NCI-H226 (cell line): Measurements from ENCODE around the gene CD46.

Experiments used
- DNase-seq: peaks from one replicate; pipeline ENCODE4 v3.0.0-alpha.2; 2015

The CD46 gene

DNA sequence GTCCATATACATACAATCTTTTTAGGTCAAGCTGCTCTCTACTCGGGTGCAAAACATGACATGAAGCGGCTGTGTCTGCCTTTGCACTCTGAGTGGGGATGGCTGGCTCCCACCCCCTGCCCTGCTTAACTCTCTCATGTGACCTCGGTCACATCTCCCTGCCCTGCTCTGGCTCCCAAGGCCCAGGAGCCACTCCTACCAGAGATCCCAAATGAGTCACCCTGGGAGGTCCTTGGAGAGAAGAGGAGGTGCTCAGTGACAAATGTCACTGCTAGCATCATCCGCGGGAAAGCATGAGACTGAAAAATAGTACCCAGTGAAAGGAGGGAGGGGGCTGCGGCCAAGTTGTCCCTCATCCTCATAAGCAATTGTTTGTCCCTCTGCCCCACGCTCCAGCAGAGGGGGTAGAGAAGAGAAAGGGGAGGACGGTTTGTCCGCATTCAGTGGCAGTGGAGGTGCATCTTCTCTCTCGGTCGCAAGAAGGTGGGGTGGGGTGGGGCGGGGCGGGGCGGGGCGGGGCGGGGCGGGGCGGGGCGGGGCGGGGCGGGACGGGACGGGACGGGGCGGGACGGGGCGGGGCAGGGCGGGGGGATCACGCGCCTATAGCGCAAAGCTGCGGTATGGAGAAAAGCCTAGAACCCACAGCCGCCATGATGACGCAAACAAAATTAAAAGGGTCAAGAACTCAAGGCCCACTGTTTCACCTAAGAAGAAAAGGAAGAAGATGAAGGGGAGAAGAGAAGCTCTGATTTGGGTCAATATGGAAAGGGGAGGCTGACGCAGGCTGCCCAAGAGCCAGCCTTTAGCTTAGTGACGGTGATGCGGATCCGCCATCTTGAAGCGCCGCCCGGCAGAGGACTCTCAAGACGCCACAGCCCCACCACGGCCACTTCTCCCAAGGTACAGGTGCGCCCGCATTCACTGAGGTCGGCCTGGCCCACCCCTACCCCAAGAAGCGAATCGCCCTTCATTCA lies 66.2 kb downstream of the CD46 start:
- DNase-seq = no peak

DNA sequence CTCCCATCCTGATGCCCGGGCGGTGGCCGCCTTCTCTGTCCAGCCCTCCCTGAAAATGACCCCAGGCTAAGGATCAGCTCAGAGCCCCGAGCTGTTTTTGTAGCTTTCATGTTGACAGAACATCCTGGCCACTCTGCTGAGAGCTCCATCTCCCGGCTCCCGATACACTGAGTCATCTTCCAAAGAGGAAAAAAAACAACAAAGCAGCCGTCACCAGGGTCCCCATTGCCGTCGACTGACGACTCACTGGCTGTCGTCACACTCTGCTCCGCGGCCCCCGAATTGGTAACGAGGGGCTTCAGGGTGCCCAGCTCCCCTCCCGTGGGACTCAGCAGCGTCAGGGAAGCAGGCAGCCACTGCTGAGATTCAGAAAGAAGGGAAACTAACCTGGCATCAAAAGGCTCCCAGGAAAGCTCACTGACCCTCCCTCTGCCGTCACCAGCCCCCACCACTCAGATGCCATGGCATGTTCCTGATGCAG lies 67.2 kb downstream of the CD46 start:
- no peak for DNase-seq

DNA sequence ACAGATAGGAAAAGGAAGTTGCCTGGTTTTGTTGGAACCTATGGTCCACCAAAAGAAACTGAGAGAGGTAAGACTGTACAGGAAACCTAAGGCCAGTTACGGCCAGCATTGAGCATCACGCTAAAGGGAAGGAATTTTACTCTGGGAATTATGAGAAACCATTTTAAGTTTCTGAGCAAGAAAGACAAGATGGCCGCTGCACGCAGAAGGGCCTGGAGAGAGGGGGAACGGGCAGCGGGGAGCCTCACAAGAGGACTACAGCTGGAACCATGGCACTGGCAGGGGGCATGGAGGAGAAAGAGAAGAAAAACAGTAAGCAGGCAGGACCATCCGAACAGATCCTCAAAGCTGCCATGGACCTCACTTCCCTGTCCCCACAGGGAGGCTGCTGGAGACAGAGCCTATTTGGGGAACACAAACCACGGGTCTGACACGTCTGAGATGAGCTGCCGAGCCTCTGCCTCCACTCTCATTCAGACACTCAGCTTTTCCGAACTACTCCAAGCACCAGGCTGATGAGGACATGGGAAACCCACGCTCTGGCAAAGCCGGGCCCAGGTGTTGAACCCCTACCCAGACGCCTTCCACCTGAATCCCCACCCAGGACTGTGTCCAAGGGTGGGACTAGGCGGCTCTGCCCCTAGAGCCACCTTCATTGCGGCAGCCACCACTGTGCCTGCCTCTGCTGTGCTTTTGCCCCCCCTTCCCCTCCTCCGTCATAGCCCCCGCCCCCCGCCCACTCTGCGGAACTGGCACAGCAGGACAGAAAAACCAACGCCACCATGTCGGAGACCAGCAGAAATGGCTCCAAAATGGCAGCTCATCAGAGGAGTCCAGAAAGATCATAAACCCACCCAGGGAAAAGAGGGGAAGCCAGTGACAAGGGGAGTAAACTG lies 69.0 kb downstream of the CD46 start:
- no peak for DNase-seq

DNA sequence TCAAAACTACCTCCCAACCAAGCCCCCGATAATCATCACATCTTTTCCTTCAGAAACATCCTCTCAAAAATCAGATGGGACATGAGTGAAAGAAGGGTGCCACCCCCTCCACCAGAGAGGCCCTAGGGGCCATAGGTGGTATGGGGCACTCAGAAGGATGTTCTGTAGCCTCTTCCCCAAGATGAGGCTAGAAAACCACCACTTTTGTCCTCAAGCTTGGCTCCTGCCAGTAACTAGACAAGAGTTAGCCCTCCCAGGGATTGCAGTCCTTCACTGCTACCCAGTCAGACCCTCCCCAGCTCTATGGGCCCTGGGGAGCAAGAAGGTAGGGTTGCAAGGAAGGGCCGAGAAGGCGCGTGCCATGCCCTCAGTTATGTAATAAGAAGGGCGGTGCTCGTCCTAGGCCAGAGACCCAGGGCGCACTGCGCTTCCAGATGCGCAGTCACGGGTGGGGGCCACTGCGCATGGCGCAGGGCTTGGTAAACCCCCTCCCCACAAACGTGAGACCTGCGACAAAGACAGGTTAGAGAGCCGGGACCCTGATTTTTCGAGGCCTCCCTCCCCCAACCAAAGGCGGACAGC lies 69.7 kb downstream of the CD46 start:
- DNase-seq = no peak

DNA sequence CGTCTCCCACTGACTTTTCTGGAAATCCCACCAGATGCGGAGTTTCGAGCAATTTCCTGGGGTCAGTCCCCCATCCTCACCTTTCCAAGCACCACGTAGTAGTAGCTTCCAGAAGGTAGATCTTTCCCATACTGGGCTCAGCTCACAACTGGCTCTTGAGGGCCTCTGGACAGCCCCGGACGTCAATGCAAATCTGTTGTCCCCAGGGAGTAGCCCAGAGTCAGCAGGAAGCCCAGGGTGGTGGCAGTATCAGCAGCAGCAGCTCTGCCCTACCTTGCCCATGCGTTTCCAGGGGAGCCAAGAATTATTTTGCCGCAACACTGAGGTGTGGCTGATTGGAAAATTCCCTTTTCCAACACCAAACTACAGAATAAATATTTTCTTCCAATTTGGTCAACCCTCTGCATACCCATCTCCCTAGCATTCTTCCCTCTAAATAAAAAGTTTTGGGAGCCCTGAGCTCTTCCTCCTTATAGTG lies 70.3 kb downstream of the CD46 start:
- DNase-seq = no peak

DNA sequence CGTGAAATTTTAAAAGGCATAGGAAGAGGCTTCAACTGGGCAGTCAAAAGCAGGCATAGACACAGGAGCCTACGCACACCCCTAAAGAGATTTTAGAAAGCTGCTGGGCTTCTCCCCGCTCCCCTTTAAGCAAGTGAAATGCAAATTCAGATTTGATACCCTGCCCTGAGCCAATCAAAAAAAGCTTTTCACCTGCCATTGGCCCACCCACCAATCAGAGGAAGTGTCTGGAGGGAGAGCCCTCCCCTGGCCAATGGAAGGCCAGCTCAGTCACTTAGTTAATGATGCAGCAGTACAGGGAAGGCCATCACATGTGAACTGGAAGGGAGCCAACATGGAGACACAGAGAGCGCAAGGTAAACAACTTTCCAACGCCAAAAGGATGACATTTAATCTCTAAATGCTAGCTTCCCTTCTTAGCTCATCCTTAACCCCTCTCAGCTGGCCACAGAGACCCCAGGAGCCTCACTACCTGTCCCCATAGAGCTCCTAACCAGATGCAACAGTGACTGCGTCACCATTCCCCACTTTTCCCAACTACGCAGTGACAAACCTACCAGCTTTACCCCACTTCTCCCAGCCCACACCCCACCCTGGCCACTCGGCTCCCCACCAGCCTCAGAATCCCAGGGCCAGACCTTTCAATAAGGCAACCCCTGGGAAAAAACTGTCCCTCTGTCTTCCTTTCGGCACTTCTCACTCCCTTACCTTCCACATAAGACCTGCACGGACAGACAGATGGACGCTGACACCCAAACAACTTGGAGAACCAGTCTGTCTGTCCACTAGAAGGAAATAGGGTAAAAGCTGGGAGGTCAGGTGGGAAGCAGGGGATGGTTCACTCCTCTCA lies 71.0 kb downstream of the CD46 start:
- DNase-seq = peak; percentile 64

DNA sequence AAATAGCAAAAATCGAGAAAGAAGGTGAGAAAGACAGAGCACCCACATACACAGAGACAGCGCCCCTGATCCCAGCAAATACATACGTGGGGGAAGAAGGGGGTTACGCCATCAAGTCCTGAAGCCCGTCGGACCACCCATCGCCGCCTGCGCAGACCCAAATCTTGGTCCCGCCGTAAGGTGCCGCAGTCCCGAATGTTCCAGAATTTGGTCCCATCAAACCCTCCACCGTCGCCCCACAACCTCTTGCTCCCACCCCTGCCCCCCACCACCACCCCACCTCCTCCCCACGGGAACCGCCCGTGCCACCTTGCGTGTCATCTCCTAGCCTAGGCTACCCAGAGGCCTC lies 71.7 kb downstream of the CD46 start:
- no peak for DNase-seq

DNA sequence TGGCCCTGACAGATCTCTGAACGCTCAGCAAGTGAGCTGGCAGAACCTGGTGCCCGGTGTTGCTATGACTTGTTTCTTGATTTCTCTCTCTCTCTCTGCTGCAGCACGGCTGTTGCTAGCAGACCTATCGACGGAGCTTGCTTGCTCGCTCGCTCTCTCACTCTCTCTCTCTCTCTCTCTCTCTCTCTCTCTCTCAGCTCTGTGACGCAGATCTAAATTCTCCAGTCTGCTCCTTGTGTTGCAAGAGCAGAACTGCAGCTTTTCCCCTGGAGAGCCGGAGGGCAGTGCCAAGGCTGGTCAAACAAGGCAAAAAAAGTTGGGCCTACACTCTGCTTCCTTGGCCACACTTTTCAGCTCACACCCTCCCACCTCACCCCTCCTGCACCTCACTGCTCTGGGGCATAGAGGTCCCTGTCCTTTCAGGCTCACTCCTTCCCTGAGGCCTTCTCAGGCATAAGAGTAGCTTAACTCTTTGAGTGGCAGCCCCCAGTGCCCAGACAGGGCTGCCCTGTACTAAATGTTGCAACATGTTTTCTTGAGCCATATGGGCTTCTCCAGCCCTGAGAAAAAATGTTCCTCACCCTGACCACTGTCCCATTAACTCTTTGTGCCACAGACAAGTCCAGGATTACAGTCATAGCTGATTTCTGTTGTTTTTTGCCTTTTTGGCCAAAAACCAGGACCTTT lies 72.2 kb downstream of the CD46 start:
- peak; percentile 95 for DNase-seq

DNA sequence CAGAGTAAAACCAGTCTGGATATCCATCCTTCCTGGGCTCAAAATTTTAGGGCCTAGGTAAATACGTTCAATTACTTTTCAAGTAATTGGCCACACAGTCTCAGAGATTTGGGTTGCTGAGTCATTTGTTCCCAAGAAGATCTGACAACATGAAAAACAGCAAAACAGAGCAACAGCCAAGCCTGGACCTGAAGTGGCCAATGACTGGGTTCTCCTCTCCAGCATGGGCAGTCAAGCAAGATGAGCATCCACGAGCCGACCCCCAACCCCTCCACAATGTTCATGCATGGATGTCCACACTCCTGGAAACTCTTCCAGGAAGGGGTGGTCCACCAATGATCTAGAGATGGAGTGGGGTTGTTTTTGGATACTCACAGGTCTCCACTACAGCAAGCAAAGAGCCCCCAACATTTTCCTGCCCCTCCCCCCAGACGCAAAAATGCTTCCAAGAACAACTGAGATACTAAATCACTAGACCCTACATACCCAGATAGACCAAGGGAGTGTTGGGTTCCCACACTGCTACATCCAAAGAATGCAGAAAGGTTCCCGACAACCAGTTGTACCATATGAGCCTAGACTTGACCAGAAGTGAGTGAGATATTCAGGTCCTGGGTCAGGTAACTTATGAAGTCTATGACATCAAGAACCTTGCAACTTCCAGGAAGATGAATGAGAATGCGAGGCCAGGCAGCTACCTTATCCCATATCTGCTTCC lies 73.0 kb downstream of the CD46 start:
- no peak for DNase-seq

DNA sequence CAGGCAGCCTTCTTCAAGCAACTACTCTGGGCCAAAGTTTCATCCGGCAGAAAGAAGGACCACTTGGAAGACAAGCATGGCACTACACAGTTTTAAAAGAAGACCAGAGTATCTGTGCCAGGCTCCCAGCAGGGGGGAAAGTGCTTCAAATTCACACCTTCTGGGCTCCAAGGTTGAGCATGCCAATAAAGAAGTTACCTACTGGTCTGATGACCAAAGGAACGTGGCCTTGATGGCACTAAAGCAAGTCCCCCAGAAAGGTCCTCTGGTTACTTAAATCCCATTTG lies 73.5 kb downstream of the CD46 start:
- no peak for DNase-seq

DNA sequence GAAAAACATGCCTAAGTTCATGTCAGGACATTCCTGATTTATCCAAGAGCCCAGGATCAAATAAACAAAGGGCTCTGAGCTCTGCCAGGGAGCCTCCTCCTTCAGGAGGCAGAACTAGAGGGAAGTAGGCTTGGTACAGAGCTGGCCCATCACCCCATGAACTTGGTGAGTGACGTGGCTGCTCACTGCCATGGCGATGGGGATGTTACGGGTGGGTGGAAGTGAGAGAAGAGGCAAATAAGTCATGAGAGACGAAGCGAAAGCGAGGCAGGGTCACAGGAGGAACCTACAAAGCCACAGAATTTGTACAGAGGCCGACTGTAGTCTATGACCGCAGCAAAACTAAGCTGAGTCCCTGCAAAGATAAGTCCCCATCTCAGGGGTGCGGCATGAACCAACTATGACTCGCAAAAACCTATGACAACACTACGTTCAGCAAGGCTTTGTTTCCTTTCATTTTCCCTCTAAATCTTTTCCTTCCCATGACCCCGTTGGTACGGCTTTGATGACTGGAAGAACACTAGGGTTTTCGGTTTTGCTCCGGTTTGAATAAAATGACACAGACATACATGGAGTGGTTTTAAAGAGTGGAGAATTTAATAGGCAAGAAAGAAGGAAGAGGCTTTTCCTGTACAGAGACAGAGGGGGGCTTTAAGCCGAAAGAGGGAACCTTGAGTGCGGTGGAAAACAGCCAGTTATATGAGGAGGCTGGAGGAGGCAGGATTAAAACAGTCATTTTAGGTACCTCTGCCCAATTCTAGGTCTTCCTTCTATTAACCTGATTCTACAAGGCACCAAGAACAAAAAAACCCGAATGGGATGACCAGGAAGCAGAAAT lies 74.1 kb downstream of the CD46 start:
- no peak for DNase-seq

DNA sequence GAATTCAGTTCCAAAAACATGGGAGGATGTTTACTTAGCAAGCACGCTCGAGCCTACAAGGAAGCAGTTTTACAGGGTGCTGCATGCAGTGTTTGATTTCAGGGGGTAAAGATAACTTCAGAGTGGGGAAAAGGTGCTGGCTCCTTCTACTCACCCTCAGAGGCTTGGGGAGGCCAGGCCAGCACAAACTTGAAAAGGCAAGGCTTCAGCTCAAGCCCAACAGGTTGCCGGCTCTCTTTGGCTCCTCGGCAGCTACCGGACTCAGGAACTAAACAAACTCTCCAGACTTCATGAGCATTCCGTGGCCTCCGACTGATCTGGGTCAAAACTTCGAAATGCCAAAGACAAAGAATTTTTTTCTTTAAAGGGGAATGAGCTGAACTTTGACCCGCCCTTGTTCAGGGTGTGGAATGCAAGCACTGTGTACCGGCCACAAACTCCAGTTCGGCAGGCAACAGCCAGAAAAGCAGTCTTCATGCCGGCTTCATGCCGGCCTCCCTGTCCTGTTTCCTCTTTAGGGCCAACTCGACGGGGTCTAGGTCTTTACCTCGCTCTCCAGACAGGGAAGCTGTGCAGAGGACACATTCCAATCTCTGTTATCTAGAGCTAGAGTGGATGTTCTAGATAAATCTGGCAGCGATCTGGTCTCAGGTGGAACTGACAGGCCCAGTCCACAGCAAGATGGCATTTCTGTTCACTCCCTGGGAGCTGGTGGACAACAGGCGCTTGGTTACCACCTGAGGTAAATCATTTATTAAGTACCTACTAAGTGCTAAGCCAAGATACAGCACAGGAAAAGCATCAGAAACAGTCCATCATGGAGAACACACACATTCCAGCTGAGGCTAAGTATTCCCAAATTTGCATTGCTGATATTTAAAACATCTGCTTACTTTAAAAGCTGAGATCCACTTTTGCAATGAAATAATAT lies 75.0 kb downstream of the CD46 start:
- DNase-seq = no peak

DNA sequence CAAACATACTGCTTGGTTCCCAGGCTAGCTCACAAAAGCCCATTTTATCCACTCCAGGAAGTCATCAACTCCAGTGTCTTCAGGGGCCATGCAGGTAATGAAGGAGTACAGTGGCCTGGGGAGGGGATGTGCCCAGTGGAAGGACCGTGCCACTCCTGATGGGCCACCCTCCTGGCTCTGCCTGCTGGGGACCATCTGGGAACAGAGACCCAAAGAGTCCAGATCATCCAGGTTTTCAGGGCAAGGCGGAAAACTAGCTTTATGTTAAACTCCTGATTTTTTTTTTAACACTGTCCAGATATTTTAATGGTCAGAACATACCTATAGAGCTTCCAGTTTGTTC lies 75.6 kb downstream of the CD46 start:
- DNase-seq = no peak

DNA sequence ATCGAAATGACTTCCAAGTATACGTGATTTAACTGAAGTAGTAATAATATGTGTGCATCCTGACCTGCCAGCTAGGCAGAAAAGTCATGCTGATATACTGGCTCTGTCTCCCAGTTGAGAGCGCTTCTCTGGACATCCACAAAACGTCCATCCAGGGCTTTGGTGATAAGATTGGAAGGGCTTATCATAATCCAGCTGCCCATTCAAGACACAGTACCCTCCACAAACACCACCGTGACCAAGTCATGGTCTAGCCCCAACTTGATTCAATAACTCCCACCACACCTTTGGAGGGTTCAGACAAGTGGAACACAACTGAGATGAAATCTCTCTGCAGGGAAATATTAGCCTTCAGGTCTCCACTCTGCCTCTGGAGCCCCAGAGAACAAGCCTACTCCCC lies 76.2 kb downstream of the CD46 start:
- no peak for DNase-seq

DNA sequence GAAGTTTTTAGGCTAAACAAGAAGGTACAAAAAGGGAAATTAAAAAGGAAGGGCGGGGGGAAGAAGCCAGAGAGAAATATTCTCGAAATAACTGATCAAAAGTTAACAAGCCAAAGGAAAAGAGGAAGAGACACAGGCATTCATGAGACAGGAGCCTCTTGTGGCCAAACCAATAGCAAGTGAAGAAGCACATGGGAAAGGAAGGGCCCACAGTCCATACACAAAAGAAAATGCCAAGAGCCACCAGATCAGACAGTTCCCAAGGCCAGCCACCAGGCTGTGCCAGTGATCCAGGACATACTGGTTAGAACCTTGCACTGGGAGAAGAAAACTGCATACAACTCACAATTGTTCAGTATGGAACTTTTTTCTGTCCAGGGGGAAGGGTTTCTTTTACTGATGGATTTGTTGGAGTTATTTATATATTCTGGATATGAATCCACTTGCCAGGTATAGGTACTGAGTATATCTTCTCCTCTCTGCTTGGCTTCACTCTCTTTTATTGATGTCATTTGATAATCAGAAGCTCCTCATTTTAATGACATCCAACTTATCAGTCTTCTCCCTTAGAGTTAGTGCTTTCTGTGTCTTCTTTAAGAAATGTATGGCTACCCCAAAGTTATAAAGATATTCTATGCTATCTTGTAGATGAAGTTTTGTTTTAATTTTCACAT lies 76.8 kb downstream of the CD46 start:
- peak; percentile 63 for DNase-seq

DNA sequence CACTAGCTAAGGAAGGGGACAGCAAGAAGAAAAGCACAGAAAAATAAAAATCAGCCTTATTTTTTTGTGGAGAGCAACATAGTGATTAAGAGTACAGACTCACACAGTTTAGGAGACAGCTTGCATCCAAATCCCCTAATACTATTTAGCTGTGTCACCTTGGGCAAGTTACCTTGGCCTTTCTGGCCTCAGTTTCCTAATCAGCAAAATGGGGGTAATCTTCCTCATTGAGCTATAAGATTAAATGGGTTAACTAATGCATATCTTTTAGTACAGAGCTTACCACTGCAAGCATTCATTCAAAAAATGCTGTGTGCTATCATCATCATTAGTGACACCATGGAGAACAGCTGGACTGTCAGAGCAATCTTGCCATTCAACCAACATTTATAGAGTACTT lies 77.7 kb downstream of the CD46 start:
- DNase-seq = no peak

DNA sequence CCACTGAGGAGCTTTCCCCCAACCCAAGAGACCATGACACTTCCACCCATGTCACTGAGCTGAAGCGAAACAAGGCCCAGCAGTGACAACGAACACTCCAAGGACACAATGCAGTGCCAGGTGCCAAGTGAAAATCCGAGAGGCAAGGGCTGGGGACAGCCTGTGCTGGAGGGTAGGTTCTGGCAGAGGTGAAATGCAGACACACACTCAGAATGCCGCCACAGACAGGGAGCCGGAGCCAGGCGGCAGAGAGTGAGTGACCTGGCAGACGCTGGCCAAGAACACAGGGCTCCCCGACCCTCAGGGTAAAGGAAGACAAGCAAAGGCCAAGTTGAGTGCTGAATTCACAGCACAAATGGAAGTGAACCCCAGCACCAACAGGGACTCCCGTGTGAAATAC lies 78.9 kb downstream of the CD46 start:
- no peak for DNase-seq

DNA sequence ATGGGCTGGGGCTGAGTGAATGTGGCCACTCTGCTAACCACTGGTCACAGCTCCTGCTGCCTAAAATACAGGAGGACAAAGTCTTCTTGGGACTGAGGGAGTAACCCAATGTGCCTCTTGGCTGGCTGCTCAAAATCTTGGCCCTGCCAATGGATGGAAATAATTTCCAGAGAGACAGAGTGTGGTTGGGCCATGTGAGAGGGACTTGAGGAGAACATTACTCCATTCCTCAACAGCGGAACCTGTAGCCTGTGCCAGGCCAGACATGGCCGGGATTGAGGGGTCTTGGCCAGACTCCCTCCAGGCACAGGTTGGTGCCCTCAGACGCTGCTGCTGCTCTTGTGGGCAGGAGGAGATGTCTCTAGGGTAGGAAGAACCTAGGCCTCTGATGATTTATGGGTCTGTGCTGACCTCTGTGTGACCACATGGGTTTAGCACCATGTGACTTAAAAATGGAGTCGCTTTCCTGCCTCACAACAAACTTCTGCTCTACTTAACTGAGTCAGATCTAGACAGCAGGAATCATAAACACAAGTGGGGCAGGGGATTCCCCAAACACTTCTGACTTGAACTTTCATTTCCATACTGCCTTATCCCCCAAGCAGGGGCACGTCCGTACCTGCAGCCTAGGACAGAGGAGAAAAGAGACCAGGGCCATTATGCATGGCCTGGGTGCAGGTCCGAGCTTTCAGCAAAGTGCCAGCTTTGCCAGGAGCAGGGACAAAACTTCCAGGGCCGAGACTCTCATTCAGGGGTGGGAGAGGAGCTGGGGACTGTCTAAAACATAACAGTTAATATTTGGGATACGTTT lies 79.9 kb downstream of the CD46 start:
- DNase-seq = no peak
